ENCODE data around the gene NRXN3. TPM values are rescaled to one million over a fixed set of nuclear protein-coding genes. Genes with fewer than 3 reads are reported as not detected.

The NRXN3 gene
- total and polyA plus RNA-seq, 4 donors = 21.9 to 73.4 (median 65.7) TPM

DNA sequence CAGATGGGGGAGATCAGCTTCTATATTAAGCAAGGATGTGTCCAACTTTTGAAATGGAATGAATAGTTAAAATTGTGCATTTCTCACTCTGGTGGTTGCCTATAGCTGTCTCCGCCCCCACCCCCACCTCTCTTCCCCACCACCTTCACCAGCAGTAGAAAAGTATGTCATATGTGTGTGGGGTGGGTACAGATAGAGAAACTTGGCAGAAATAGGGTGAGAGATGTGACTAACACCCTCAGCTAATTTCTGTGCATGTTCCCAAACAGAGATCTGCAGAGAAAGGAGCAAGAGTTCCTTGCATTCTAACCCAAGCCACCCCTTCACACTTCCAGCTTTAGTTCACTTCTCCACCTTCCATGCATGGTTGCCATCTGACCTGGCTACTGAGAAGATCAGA, 980.1 kb downstream of the NRXN3 start:
- DNase-seq (ENCODE audit: low read depth in 4 of 6, low spot score in 6 of 6) = no peak
- Histone ChIP-seq H3K4me1 (ENCODE audit: control insufficient read depth, insufficient read depth, low read length) (no peaks in the 10 kb centered on the region), H3K9me3 (ENCODE audit: control insufficient read depth, insufficient read depth, low read length) (no peaks in the 10 kb centered on the region), H3K36me3 (ENCODE audit: control insufficient read depth, insufficient read depth, low read length) (no peaks in the 10 kb centered on the region), H3K27ac (ENCODE audit: low read depth, low read length) (no peak overlapping the region), H3K27me3 (ENCODE audit: control insufficient read depth, insufficient read depth, low read length) (no peaks in the 10 kb centered on the region), H3K4me3 (ENCODE audit: low read depth, low read length) (no peak overlapping the region)
- WGBS (ENCODE audit: insufficient coverage) = no CpG with 5 or more reads among the region's 1 CpG

DNA sequence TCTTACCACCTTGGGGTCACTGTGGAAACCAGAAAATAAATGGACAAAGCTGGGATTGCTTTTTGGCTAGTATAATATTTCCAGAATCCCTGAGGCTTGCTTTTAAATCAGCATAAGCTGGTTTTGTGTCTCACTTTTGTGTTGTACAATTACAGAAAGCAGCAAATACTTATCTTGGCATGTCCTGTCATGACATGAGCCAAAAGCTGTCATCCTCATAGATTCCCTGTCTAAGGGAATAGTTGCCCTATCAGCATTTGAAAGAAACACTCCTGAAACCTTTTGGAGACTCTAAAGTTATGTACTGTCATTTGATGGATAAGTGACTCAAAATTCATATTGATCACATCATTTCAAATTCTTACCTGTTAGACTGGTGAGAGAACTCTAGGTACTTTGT, 987.2 kb downstream of the NRXN3 start:
- H3K27me3 ChIP-seq (ENCODE audit: control insufficient read depth, insufficient read depth, low read length) = no peaks in the 10 kb centered on the region
- no peaks in the 10 kb centered on the region for H3K36me3 ChIP-seq (ENCODE audit: control insufficient read depth, insufficient read depth, low read length)

DNA sequence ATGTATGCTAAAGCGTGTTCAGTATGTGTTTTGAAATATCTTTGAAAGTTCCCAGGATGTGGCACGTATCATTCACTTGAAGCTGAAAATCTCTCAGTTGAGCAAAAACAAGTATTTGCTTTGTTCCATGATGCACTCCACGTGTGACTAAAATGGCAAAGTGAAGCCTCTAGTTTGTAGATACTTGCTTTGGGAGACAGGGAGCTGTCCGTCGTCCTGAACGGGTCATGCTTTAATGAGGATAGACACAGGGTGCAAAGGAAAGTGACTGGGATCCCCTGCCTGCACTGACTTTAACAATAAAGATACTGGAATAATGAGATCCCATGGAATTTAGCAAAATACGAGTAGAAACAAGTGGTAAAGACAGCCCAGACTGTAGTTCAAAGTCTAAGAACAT, 991.4 kb downstream of the NRXN3 start:
- 43% methylated on average over 6 of the region's 7 CpGs for WGBS (ENCODE audit: insufficient coverage)
- H3K4me3 ChIP-seq (ENCODE audit: low read depth, low read length) = no peak overlapping the region
- no peaks in the 10 kb centered on the region for H3K27me3 ChIP-seq (ENCODE audit: control insufficient read depth, insufficient read depth, low read length)
- DNase-seq (ENCODE audit: low read depth in 4 of 6, low spot score in 6 of 6) = peak in 1 of 6 donors; percentile 45
- no peaks in the 10 kb centered on the region for H3K9me3 ChIP-seq (ENCODE audit: control insufficient read depth, insufficient read depth, low read length)
- no peak overlapping the region for H3K27ac ChIP-seq (ENCODE audit: low read depth, low read length)
- H3K4me1 ChIP-seq (ENCODE audit: control insufficient read depth, insufficient read depth, low read length) = no peaks in the 10 kb centered on the region
- H3K36me3 ChIP-seq (ENCODE audit: control insufficient read depth, insufficient read depth, low read length) = no peaks in the 10 kb centered on the region

More for the DNA sequence above, 987.2 kb downstream of the NRXN3 start:
- Histone ChIP-seq H3K27ac (ENCODE audit: low read depth, low read length) (no peak overlapping the region), H3K9me3 (ENCODE audit: control insufficient read depth, insufficient read depth, low read length) (no peaks in the 10 kb centered on the region), H3K4me3 (ENCODE audit: low read depth, low read length) (no peak overlapping the region), H3K4me1 (ENCODE audit: control insufficient read depth, insufficient read depth, low read length) (no peaks in the 10 kb centered on the region)
- DNase-seq (ENCODE audit: low read depth in 4 of 6, low spot score in 6 of 6) = no peak

DNA sequence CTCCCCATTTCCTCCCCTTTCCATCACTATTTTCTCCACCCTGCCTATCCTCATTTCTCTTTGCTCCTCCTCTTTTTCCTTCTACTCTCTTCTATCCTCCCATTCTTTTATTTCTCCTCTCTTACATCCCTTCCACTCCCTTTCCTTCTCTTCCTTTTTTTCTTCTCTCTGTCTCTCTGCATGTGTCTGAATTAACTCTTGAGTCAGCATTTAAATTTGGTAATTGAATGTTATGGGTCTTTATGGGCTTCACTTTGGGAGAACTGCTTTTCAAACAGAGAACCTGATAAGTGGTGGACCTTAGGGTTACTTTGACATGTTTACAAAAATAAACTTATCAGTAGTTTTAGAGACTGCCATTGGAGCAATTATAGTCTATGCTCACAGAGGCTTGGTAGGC, 992.7 kb downstream of the NRXN3 start:
- DNase-seq (ENCODE audit: low read depth in 4 of 6, low spot score in 6 of 6) = no peak
- no peak overlapping the region for H3K4me3 ChIP-seq (ENCODE audit: low read depth, low read length)
- no peak overlapping the region for H3K27ac ChIP-seq (ENCODE audit: low read depth, low read length)
- H3K36me3 ChIP-seq (ENCODE audit: control insufficient read depth, insufficient read depth, low read length) = no peaks in the 10 kb centered on the region
- no peaks in the 10 kb centered on the region for H3K4me1 ChIP-seq (ENCODE audit: control insufficient read depth, insufficient read depth, low read length)
- no peaks in the 10 kb centered on the region for H3K27me3 ChIP-seq (ENCODE audit: control insufficient read depth, insufficient read depth, low read length)
- no peaks in the 10 kb centered on the region for H3K9me3 ChIP-seq (ENCODE audit: control insufficient read depth, insufficient read depth, low read length)

DNA sequence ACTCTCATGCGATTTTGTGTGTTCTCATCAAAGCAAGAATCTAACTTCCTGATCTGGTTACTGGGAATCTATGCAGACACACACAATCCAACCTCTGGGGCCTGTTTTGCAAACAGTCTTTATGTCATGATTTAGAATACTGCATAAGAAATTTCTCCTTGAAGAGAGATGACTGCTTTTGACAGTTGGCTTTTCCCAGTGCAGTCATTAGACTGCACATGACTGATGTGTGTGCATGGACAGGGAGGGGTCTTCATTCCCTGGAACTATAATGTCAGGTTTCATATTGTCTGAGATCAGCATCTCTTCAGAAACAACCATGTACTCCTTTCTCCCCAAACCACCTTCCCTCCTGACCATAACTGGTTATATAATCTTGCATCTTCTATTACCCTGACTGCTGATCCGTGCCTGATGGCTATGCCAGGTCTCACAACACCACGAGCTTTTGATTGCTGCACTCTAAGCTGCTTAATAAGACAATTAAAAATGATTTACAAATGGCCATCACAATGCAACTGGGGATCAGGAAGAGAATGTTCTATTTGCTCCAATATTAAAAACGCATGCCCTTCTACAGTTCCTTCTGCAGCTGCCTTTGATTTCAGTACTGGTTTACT, 995.4 kb downstream of the NRXN3 start:
- no peaks in the 10 kb centered on the region for H3K36me3 ChIP-seq (ENCODE audit: control insufficient read depth, insufficient read depth, low read length)
- H3K9me3 ChIP-seq (ENCODE audit: control insufficient read depth, insufficient read depth, low read length) = no peaks in the 10 kb centered on the region
- WGBS (ENCODE audit: insufficient coverage) = no CpG with 5 or more reads among the region's 4 CpGs
- no peaks in the 10 kb centered on the region for H3K4me1 ChIP-seq (ENCODE audit: control insufficient read depth, insufficient read depth, low read length)
- no peaks in the 10 kb centered on the region for H3K27me3 ChIP-seq (ENCODE audit: control insufficient read depth, insufficient read depth, low read length)
- H3K4me3 ChIP-seq (ENCODE audit: low read depth, low read length) = no peak overlapping the region
- DNase-seq (ENCODE audit: low read depth in 4 of 6, low spot score in 6 of 6) = peak in 1 of 6 donors; percentile 81
- no peak overlapping the region for H3K27ac ChIP-seq (ENCODE audit: low read depth, low read length)

GRCh38 chr14:79166171-79166570, 996.0 kb downstream of the NRXN3 start:
- Histone ChIP-seq H3K4me3 (ENCODE audit: low read depth, low read length) (no peak overlapping the region), H3K4me1 (ENCODE audit: control insufficient read depth, insufficient read depth, low read length) (no peaks in the 10 kb centered on the region), H3K27me3 (ENCODE audit: control insufficient read depth, insufficient read depth, low read length) (no peaks in the 10 kb centered on the region), H3K27ac (ENCODE audit: low read depth, low read length) (no peak overlapping the region), H3K36me3 (ENCODE audit: control insufficient read depth, insufficient read depth, low read length) (no peaks in the 10 kb centered on the region), H3K9me3 (ENCODE audit: control insufficient read depth, insufficient read depth, low read length) (no peaks in the 10 kb centered on the region)
- DNase-seq (ENCODE audit: low read depth in 4 of 6, low spot score in 6 of 6) = no peak
- no CpG with 5 or more reads among the region's 2 CpGs for WGBS (ENCODE audit: insufficient coverage)

DNA sequence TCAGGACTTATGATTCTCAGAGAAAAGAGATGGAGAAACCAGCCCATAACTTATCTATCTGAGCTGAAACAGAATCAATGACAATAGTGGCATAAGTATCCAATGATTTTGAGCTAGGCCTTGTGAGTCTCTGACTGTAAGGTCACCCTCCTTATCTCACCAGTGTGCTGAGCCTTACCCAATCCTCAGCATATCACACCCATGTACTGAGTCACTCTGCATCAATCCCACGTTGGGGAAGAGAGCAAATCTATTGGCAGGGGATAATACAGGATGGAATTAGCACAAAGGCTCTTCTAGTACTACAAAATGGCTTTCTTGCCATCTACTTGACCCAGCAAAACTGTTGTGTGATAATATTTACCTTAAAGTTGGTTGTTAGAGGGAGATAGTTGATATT, 997.8 kb downstream of the NRXN3 start:
- Histone ChIP-seq H3K36me3 (ENCODE audit: control insufficient read depth, insufficient read depth, low read length) (no peaks in the 10 kb centered on the region), H3K4me3 (ENCODE audit: low read depth, low read length) (no peak overlapping the region), H3K9me3 (ENCODE audit: control insufficient read depth, insufficient read depth, low read length) (no peaks in the 10 kb centered on the region), H3K27ac (ENCODE audit: low read depth, low read length) (no peak overlapping the region), H3K4me1 (ENCODE audit: control insufficient read depth, insufficient read depth, low read length) (no peaks in the 10 kb centered on the region), H3K27me3 (ENCODE audit: control insufficient read depth, insufficient read depth, low read length) (no peaks in the 10 kb centered on the region)
- WGBS (ENCODE audit: insufficient coverage) = no CpG with 5 or more reads among the region's 1 CpG
- no peak for DNase-seq (ENCODE audit: low read depth in 4 of 6, low spot score in 6 of 6)

GRCh38 chr14:79175671-79176070, 1005.5 kb downstream of the NRXN3 start:
- no peaks in the 10 kb centered on the region for H3K4me1 ChIP-seq (ENCODE audit: control insufficient read depth, insufficient read depth, low read length)
- peak in 1 of 6 donors; percentile 91 for DNase-seq (ENCODE audit: low read depth in 4 of 6, low spot score in 6 of 6)
- 100% methylated on average over 1 of the region's 5 CpGs for WGBS (ENCODE audit: insufficient coverage)
- no peak overlapping the region for H3K4me3 ChIP-seq (ENCODE audit: low read depth, low read length)
- H3K9me3 ChIP-seq (ENCODE audit: control insufficient read depth, insufficient read depth, low read length) = no peaks in the 10 kb centered on the region
- H3K27ac ChIP-seq (ENCODE audit: low read depth, low read length) = no peak overlapping the region
- no peaks in the 10 kb centered on the region for H3K36me3 ChIP-seq (ENCODE audit: control insufficient read depth, insufficient read depth, low read length)
- no peaks in the 10 kb centered on the region for H3K27me3 ChIP-seq (ENCODE audit: control insufficient read depth, insufficient read depth, low read length)

DNA sequence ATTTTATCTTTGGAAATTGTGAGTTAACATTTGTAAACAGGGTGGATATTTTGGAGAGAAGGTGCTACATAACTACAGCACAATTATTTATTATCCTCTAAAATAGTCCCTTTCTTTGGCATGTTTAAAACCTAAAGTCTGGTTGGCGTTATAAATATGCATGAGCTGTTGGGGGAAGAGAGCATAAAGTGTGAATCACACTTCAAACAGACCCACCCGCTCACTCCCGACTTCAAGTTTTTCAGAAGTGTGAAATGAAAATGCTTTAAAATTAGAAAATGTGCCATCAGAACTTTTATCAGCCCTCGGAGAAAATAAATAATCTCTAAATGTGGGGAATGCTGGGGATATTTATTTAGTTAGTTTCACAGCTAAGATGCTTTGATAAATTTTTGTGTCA, 1006.9 kb downstream of the NRXN3 start:
- WGBS (ENCODE audit: insufficient coverage) = no CpG with 5 or more reads among the region's 4 CpGs

DNA sequence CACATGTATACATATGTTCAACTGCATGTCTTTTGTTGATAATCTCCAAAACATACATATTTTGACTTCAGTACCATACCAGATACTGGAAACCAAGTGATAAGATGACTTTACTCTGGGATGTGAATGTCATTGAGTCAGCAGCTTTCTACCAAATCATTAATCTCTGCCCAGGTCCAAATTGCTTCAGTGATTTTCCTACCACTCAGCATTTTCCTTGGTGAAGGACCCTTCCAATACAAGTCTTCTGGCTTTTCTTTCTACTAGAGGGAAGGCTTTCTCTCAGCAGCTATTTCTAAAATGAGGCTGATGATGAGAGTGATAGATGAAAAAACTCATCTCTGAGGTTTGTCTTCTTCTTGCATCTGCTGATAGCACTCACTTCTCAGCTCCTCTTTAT, 1008.5 kb downstream of the NRXN3 start:
- H3K9me3 ChIP-seq (ENCODE audit: control insufficient read depth, insufficient read depth, low read length) = no peaks in the 10 kb centered on the region

More for the DNA sequence above, 1006.9 kb downstream of the NRXN3 start:
- Histone ChIP-seq H3K27me3 (ENCODE audit: control insufficient read depth, insufficient read depth, low read length) (no peaks in the 10 kb centered on the region), H3K4me1 (ENCODE audit: control insufficient read depth, insufficient read depth, low read length) (no peaks in the 10 kb centered on the region), H3K36me3 (ENCODE audit: control insufficient read depth, insufficient read depth, low read length) (no peaks in the 10 kb centered on the region), H3K27ac (ENCODE audit: low read depth, low read length) (no peak overlapping the region), H3K4me3 (ENCODE audit: low read depth, low read length) (no peak overlapping the region), H3K9me3 (ENCODE audit: control insufficient read depth, insufficient read depth, low read length) (no peaks in the 10 kb centered on the region)
- peak in 1 of 6 donors; percentile 65 for DNase-seq (ENCODE audit: low read depth in 4 of 6, low spot score in 6 of 6)

More for the DNA sequence above, 1008.5 kb downstream of the NRXN3 start:
- DNase-seq (ENCODE audit: low read depth in 4 of 6, low spot score in 6 of 6) = no peak
- Histone ChIP-seq H3K4me1 (ENCODE audit: control insufficient read depth, insufficient read depth, low read length) (no peaks in the 10 kb centered on the region), H3K27ac (ENCODE audit: low read depth, low read length) (no peak overlapping the region), H3K27me3 (ENCODE audit: control insufficient read depth, insufficient read depth, low read length) (no peaks in the 10 kb centered on the region), H3K36me3 (ENCODE audit: control insufficient read depth, insufficient read depth, low read length) (no peaks in the 10 kb centered on the region), H3K4me3 (ENCODE audit: low read depth, low read length) (no peak overlapping the region)
